Gastroesophageal sphincter (tissue), 4 donors: Measurements from ENCODE around the gene SNRNP70. TPM values are rescaled to one million over a fixed set of nuclear protein-coding genes. Genes with fewer than 3 reads are reported as not detected.
"Not testable (repeated sequence)": the region's sequence is repeated elsewhere in the genome, so short reads cannot be mapped to it uniquely, and the experiment has no call there.

Experiments
- ATAC-seq: fragments of 150-250 bp; one replicate; pipeline ENCODE4 v1.9.1; 2016; ENCODE audit warnings: mild to moderate bottlenecking, moderate library complexity
- H3K27ac ChIP-seq, 4 donors: fragments of 200-600 bp; sonication (generic) in 3 of 4; 1 replicate in 3 of 4; 2 replicates in 1 of 4; pipeline ENCODE4 v1.5.1; 2016 to 2019
- H3K27me3 ChIP-seq: fragments of 200-600 bp; sonication (generic); one replicate; pipeline ENCODE4 v1.5.1; 2019
- H3K36me3 ChIP-seq, 2 donors: fragments of 200-600 bp; sonication (generic); one replicate each; pipeline ENCODE4 v1.5.1; 2019; ENCODE audit warnings: control low read depth in 1 of 2
- H3K4me1 ChIP-seq, 3 donors: fragments of 200-600 bp; sonication (generic); 1 replicate in 2 of 3; 2 replicates in 1 of 3; pipeline ENCODE4 v1.5.1; 2016 to 2019; ENCODE audit warnings: control low read depth in 2 of 3
- H3K4me3 ChIP-seq, 2 donors: fragments of 200-600 bp; sonication (generic); one replicate each; pipeline ENCODE4 v1.5.1; 2019; ENCODE audit warnings: mild to moderate bottlenecking in 1 of 2, moderate library complexity in 1 of 2
- H3K9me3 ChIP-seq, 3 donors: fragments of 200-600 bp; sonication (generic); one replicate each; pipeline ENCODE4 v1.5.1; 2017 to 2019; ENCODE audit warnings: control low read depth in 2 of 3
- CTCF ChIP-seq, 4 experiments: fragments of 200-600 bp in 2 of 4; fragments of 450-650 bp in 2 of 4; sonication (generic) in 1 of 4; IDR thresholded peaks; one replicate each; pipeline ENCODE4 v1.5.1; 2017 to 2019; ENCODE audit warnings: antibody characterized with exemption in 4 of 4, mild to moderate bottlenecking in 2 of 4, moderate library complexity in 2 of 4
- EP300 ChIP-seq: sonication (generic); formaldehyde crosslinking; IDR thresholded peaks from one replicate; pipeline ENCODE4 v1.6.1; 2017; ENCODE audit warnings: antibody characterized with exemption, mild to moderate bottlenecking
- POLR2A ChIP-seq, 2 donors: fragments of 450-650 bp; IDR thresholded peaks; one replicate each; pipeline ENCODE4 v1.6.1; 2017; ENCODE audit warnings: antibody characterized with exemption in 2 of 2, mild to moderate bottlenecking in 2 of 2, moderate library complexity in 1 of 2
- POLR2AphosphoS5 ChIP-seq: sonication (generic); formaldehyde crosslinking; IDR thresholded peaks from one replicate; pipeline ENCODE4 v1.6.1; 2017; ENCODE audit warnings: antibody characterized with exemption
- WGBS, 2 donors: methylation state at CpG; one replicate each; pipeline ENCODE4 v1.1.5; 2018; ENCODE audit warnings: low coverage in 1 of 2; 5-methylcytosine and 5-hydroxymethylcytosine counted together
- total RNA-seq, 4 donors: library from RNA; depleted of rRNA; stranded (reverse); fragments of >200 nt; gene quantifications; one replicate each; pipeline ENCODE4 v1.1.0, GENCODE V29; 2016

The SNRNP70 gene
- total RNA-seq, 4 donors from 2014 or later = 77.4 to 323 (median 192) TPM

DNA sequence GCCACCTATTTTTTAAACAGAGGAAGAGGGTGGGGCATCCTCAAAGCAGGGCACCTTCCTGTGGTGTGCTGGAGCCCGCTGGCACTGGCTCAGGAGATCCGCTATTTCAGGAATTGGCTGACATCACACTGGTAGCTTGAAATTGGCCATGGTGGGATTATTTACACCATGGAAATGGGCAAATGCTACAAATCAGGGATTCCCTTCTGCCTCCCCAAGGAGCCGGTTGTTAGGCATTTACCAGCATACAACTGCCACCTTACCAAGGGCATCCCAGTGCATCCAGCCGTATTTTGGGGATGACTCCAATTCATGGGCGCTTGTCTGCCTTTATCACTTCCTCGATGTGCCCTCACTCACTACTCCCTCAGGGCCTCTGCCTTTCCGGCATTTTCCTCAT is 55.7 kb downstream of the SNRNP70 start:
- Histone ChIP-seq H3K4me3 (no peak overlapping the region), H3K27ac (no peak overlapping the region), H3K9me3 (no peaks in the 10 kb centered on the region), H3K36me3 (no peaks in the 10 kb centered on the region), H3K4me1 (peaks cover 0 to 32% (median 16%) of the 10 kb centered on the region in 3 donors), H3K27me3 (no peaks in the 10 kb centered on the region)
- TF ChIP-seq POLR2A (IDR thresholded peaks at IDR 0.05) (no peak), EP300 (no peak), CTCF (IDR thresholded peaks at IDR 0.05) (no peak), POLR2AphosphoS5 (no peak)
- WGBS, 2 donors = 92 to 94% methylated on average over 3 to 6 of the region's 7 CpGs
- no peak for ATAC-seq

DNA sequence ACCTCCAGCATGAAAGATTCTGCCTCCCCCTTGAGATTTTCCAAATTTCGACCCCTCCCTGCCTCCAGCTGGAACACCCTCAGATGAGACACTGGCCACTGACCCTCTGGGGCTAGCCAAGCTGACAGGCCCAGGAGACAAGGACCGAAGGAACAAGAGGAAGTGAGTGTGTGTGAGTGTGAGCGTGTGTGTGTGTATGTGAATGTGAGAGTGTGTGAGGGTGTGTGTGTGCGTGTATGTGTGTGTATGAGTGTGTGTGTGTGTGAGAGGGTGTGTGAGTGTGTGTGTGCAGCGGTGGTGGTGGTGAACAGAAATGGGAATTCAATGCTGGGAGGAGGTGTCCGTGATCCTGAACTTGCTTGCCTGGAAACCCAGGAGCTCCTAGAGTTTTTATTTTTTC is 56.1 kb downstream of the SNRNP70 start:
- Histone ChIP-seq H3K27me3 (no peaks in the 10 kb centered on the region), H3K36me3 (no peaks in the 10 kb centered on the region), H3K4me3 (no peak overlapping the region), H3K27ac (no peak overlapping the region), H3K4me1 (peaks cover 0 to 32% (median 20%) of the 10 kb centered on the region in 3 donors), H3K9me3 (no peaks in the 10 kb centered on the region)
- no peak for ATAC-seq
- TF ChIP-seq POLR2A (IDR thresholded peaks at IDR 0.05) (no peak), CTCF (IDR thresholded peaks at IDR 0.05) (no peak), POLR2AphosphoS5 (no peak), EP300 (no peak)
- 79 to 82% methylated on average over 4 to 5 of the region's 6 CpGs for WGBS, 2 donors

- ATAC-seq = peak; percentile 98
- Histone ChIP-seq H3K27me3 (no peaks in the 10 kb centered on the region), H3K4me1 (peaks cover 0 to 34% (median 21%) of the 10 kb centered on the region in 3 donors), H3K9me3 (no peaks in the 10 kb centered on the region), H3K4me3 (peak overlapping the region; percentile 23 to 56), H3K27ac (peak overlapping the region in 3 of 4 donors; percentile 45 to 64 (median 47)), H3K36me3 (no peaks in the 10 kb centered on the region)
- TF ChIP-seq POLR2A (IDR thresholded peaks at IDR 0.05) (no peak), POLR2AphosphoS5 (no peak), CTCF (IDR thresholded peaks at IDR 0.05) (no peak), EP300 (no peak)
- WGBS, 2 donors = 0 to 5% methylated on average over 7 to 13 of the region's 21 CpGs
Observed at GRCh38 chr19:49142866-49143335, 57.6 kb downstream of the SNRNP70 start.

DNA sequence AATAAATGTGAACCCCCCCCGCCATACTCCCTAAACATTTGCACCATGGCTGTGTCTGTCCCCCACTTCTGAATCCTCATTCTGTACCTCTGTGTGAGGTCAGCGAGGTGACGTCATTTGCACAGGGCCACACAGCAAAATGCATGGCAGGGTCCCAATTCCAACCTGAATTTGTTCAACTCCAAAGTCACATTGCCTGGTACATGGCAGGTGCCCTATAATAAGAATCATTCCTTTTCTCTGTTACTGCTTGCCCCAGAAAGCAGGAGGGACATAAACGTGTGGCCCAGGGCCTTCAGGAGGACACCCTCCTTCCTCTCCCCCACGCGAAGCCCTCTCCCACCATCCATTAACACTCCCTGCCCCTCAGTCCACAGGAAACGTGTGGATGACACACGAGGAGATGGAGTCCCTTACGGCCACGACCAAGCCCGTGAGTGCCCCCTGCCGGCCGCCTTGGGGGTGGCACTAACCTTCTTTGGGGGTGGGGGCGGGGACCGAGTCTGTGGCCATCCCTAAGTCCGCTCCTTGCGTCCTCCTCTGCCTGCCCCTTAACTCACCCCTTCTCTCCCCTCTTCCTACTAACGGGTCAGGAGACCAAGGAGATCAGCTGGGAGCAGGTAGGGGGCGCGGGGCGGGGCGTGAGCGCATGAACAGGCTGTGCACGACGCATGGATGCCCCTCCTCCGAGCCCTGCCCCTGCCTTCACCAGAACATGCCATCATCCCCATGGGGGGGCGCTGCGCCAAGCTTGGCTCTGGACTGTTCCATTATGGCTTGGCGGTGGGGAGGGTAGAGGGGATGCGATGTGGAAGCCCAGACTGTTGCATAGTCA is 60.5 kb downstream of the SNRNP70 start:
- Histone ChIP-seq H3K4me1 (peaks cover 0 to 57% (median 29%) of the 10 kb centered on the region in 3 donors), H3K4me3 (peak overlapping the region in 1 of 2 donors; percentile 26), H3K27ac (peak overlapping the region in 2 of 4 donors; percentile 33 to 50), H3K27me3 (no peaks in the 10 kb centered on the region), H3K36me3 (no peaks in the 10 kb centered on the region), H3K9me3 (no peaks in the 10 kb centered on the region)
- WGBS, 2 donors = 0 to 83% methylated on average over 1 to 11 of the region's 30 CpGs
- TF ChIP-seq CTCF (IDR thresholded peaks at IDR 0.05) (peak in 3 of 4 experiments; percentile 74 to 97 (median 75)), POLR2AphosphoS5 (no peak)
- peak; percentile 13 for ATAC-seq

GRCh38 chr19:49146408-49146770 is 61.1 kb downstream of the SNRNP70 start:
- H3K36me3 ChIP-seq, H3K9me3 ChIP-seq, ATAC-seq, H3K27me3 ChIP-seq: not testable (repeated sequence)
- 10 to 14% methylated on average over 2 to 7 of the region's 7 CpGs for whole genome bisulfite sequencing, 2 donors
- peak overlapping the region in 1 of 2 donors; percentile 26 for H3K4me3 ChIP-seq
- H3K4me1 ChIP-seq = peaks cover 0 to 63% (median 35%) of the 10 kb centered on the region in 3 donors
- peak overlapping the region in 2 of 4 donors; percentile 33 to 50 for H3K27ac ChIP-seq
